Neural crest cell (in vitro differentiated cells): ENCODE results near the gene MYBBP1A. TPM values are rescaled to one million over a fixed set of nuclear protein-coding genes. Genes with fewer than 3 reads are reported as not detected.

ENCODE experiments used
- DNase-seq: peaks from one replicate; pipeline ENCODE4 v3.0.0; 2021; ENCODE audit warnings: low read depth, mixed read lengths, low spot score
- H3K27ac Mint-ChIP-seq: one replicate; pipeline ENCODE4 v1.8.0; 2021; ENCODE audit warnings: mild to moderate bottlenecking, mixed read lengths; ENCODE audit not compliant: unreplicated experiment
- H3K27me3 Mint-ChIP-seq: 2 replicates; pipeline ENCODE4 v1.8.0; 2021; ENCODE audit warnings: low read depth, mild to moderate bottlenecking, mixed read lengths
- H3K36me3 Mint-ChIP-seq: 2 replicates; pipeline ENCODE4 v1.8.0; 2021; ENCODE audit warnings: low read depth, mild to moderate bottlenecking, mixed read lengths
- H3K4me1 Mint-ChIP-seq: 2 replicates; pipeline ENCODE4 v1.8.0; 2021; ENCODE audit warnings: mixed read lengths
- H3K4me3 Mint-ChIP-seq: one replicate; pipeline ENCODE4 v1.8.0; 2021; ENCODE audit warnings: mild to moderate bottlenecking, mixed read lengths
- H3K9me3 Mint-ChIP-seq: 2 replicates; pipeline ENCODE4 v1.8.0; 2021; ENCODE audit warnings: mixed read lengths
- CTCF ChIP-seq: fragments of 200-600 bp; sonication (generic); conservative IDR thresholded peaks from 2 replicates; pipeline ENCODE4 v1.5.0; 2021; ENCODE audit warnings: antibody characterized with exemption, mild to moderate bottlenecking
- total RNA-seq: library from RNA; stranded (reverse); gene quantifications from 2 replicates; pipeline ENCODE4 v1.2.1, GENCODE V29; 2021

Gene MYBBP1A
- total RNA-seq, 1 donor from 2014 or later, result 69.3 TPM

DNA sequence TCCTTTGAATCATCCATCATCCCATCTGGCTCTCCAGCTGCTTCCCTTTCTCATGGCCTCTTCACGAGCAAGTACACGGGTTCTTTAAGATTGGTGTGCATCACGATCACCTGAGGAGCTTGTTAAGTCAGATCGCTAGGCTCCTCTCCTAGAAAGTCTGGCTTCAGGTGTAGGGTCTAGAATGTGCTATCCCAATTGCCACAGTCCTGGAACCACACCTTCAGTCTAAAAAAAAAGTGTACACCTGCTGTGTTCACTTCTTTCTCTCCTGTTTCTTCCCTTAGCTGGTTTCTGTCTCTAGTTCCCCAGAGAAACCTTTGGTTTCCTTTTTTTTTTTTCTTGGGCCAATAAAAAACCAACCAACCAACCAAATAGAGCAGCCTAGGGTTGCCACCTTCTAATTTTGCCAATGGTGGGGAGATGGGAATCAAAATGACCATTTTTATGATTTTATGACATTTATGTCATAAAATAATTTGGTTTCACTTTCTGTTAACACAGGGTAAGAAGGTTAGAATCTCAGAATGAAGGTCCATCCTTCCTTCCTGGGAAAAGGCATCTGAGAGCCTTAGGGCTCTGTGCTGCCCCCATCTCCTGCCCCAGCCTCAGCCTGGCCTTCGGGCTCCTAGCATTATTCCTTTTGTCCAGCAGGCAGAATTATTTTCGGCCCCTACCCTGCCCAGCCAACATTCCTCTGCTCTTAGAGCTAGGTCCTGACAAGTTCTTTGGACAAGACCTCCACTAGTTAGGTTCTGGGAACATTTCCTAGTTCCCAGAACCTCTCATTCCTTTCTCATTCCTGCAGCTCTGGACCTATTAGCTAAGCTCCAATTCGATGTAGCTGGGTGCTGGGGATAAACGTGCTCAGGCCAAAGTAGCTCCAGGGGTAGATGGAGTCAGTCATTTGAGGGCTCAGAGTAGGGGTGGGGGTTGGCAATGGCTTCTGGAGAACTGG, 7.1 kb upstream of the MYBBP1A start:
- H3K4me3 Mint-ChIP-seq, result no peak overlapping the region
- no peaks in the 10 kb centered on the region for H3K9me3 Mint-ChIP-seq
- H3K27ac Mint-ChIP-seq, result no peak overlapping the region
- no peaks in the 10 kb centered on the region for H3K36me3 Mint-ChIP-seq
- no peak for DNase-seq
- H3K27me3 Mint-ChIP-seq, result peaks cover 16% of the 10 kb centered on the region
- no peak for TF ChIP-seq CTCF
- H3K4me1 Mint-ChIP-seq, result peaks cover 13% of the 10 kb centered on the region

GRCh38 chr17:4560837-4561256, 5.7 kb upstream of the MYBBP1A start:
- peak overlapping the region; percentile 26 for H3K4me3 Mint-ChIP-seq
- no peak for TF ChIP-seq CTCF
- H3K9me3 Mint-ChIP-seq, result no peaks in the 10 kb centered on the region
- H3K4me1 Mint-ChIP-seq, result peaks cover 15% of the 10 kb centered on the region
- H3K36me3 Mint-ChIP-seq, result no peaks in the 10 kb centered on the region
- no peak for DNase-seq
- no peak overlapping the region for H3K27ac Mint-ChIP-seq
- peaks cover 16% of the 10 kb centered on the region for H3K27me3 Mint-ChIP-seq

DNA sequence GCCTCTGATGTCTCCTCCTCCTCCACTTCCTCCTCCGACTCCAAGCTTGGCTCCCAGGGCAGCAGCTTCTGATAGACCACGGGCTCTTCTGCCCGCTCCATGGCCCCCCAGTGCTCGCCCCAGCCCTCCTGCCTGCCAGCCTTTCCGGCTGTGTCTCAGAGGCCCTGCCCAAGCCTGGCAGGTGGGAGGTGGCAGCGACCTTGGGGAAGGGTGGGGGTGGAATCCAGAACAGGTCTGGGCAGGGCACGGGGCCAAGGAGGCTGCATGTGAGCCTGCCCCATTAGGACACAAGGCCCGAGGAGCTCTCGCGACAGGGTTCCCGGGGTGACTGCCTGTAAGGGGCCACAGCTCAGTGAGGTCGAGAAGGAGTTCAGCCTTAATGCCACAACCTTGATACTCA, 5.2 kb upstream of the MYBBP1A start, which contains the start of gene GGT6:
Gene GGT6 (minus strand): TSS at position 157 of the 400 bp plus-strand sequence. CDS start 56 bp downstream, at position 101.
- Mint-ChIP-seq H3K27ac (no peak within 1 kb of the TSS), H3K36me3 (no peaks in the 10 kb centered on the region), H3K27me3 (peaks cover 16% of the 10 kb centered on the region), H3K9me3 (no peaks in the 10 kb centered on the region), H3K4me1 (peaks cover 15% of the 10 kb centered on the region), H3K4me3 (peak within 1 kb of the TSS; percentile 26)
- TF ChIP-seq CTCF, result no peak
- DNase-seq, result no peak

GRCh38 chr17:4559966-4560365, 4.8 kb upstream of the MYBBP1A start:
- Mint-ChIP-seq H3K36me3 (no peaks in the 10 kb centered on the region), H3K27me3 (peaks cover 16% of the 10 kb centered on the region), H3K27ac (no peak overlapping the region), H3K4me3 (no peak overlapping the region), H3K4me1 (peaks cover 17% of the 10 kb centered on the region), H3K9me3 (no peaks in the 10 kb centered on the region)
- no peak for DNase-seq
- TF ChIP-seq CTCF, result no peak

DNA sequence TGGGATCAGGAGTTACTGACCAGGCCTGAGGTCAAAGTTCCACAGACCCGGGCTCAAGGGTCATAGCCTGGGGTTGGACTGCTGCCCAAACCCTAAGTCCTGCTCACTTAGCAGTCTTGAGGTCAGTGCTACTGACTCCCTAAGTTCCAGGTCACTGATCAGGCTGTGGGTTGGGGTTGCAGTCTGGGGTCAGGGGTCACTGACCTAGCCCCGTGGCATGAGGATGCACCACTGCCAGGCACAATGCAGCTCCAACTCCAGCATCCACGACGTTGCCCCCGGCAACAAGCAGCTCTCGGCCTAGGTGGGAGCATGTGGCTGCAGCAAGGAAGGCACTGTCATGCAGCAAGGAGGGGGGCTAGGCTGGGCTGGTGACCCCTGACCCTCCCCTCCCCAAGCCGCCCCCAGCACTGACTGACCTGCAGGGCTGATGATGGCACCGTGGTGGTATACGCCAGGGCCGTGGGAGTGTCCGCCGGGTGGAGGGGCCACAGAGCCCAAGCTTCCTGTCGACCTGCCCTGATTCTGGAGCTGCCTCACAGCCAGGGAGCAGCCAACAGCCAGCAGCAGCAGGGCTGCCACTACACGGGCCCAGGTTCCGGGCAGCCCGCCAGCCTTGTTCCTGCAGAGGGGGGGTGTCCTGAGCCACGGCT, 4.1 kb upstream of the MYBBP1A start:
- no peaks in the 10 kb centered on the region for H3K9me3 Mint-ChIP-seq

More for the DNA sequence above, 4.1 kb upstream of the MYBBP1A start:
- Mint-ChIP-seq H3K36me3 (no peaks in the 10 kb centered on the region), H3K27ac (no peak overlapping the region), H3K4me3 (no peak overlapping the region), H3K4me1 (peaks cover 23% of the 10 kb centered on the region), H3K27me3 (peaks cover 16% of the 10 kb centered on the region)
- no peak for TF ChIP-seq CTCF
- no peak for DNase-seq
